CD4-positive, alpha-beta T cell treated with Interleukin-17A for 1 hour (primary cell): ENCODE measurements around the gene ASCL2.
A peak's percentile ranks its signal among the peaks of the same experiment; 100 is the strongest.

ENCODE experiments used
- DNase-seq: peaks from one replicate; pipeline ENCODE4 v3.0.0-alpha.2; 2020

ASCL2 gene

DNA sequence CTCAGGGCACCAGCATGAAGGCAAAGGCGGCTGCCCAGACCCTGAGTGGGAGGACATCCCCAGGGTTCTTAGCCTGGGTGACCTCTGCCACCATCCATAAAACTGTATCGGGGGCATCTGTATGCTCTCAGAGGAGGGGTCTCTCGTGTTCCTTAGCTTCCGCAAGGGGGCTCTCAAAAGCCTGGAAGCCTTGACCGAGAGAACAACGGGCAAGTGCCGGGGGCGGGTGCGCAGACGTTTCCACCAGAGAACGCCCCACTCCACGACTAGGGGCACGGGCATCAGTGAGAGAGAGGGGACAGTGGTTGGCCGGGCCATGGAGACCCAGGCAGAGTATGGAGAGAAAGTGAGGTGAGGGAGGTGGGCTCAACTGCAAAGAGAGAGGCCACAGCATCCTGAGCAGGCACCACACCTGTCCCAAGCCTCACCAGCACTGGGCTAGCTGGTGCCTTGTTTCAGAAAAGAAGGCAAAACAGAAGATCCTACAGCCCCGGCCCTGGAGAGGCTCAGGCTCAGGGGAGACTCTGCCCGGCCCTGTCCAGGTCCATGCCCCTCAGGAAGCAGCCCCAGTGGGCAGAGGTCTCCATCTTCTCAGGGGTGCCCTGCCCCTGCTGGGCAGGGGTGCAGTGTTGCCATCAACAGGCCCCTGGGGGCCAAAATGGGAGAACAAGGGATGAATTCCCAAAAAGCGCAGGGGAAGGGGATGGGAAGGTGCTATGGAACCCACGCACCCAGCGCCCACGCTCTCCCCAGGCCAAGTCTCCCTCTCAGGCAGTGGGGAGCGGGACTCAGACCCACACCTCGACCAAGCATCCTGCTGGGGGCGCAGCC, 37.3 kb upstream of the ASCL2 start:
- DNase-seq: no peak

GRCh38 chr11:2306877-2307500, 36.6 kb upstream of the ASCL2 start:
- DNase-seq: no peak

- DNase-seq: no peak
These were observed 36.0 kb upstream of the ASCL2 start for GRCh38 chr11:2306452-2306823.

DNA sequence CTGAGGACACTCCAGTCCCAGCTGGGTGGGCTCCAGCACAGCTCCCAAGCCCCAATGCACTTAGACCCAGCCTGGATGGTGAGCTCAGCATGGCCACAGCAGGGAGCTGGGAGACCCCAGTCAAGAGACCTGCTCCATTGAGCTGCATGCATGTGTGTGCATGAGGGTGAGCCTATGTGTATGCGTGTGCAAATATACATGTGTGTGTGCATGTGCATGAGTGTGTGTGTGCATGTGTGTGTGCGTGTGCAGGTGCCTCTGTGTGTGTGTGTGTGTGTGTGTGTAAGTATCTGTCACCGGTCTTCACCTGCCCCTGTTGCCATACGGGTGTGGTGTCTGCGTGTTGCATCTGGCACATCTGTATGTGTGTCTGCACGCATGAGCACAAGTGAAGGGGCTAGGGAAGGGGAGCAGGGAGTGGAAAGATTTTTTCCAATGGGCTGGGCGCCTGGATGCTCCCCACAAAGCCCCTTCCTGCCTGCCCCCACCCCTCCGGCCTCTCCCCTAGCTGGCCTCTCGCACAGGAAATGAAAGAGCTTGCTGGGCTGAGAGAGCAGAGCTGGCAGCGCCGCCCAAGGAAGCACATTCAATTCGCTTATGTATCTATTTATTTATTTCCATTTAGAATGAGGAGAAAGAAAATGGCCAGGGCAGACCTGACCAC, 35.5 kb upstream of the ASCL2 start:
- peak; percentile 24 for DNase-seq

GRCh38 chr11:2305140-2305778, 34.9 kb upstream of the ASCL2 start:
- peak; percentile 80 for DNase-seq

DNA sequence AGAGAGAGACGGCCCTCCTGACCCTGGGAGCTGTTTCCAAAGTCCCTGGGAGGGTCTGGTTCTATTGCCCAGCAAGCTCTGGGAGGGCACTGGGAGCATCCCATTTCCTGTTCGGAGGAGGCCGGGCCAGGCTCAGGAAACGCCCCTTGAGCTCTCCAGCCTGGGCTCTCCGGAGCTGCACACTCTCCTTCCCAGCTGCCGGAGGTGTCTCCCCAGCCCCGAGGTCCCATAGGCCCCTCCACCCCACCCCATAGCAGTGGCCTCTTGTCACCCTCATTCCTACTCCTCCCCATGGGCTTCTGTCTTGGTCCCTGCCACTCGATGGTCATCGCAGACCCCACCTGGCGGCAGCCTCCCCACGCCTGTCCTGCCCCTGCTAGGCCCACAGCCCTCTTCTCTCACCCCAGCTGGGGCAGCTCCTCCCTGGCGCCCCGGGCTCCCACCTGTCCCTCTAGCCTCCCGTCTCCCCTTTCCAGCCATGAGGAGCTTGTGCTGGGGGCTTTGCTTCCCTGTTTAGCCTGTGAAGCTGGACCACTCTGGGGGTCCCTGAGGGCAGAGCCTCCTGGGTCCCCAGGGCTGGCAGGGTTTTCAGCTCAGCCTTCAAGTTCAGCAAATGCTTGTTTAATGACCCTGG, 34.2 kb upstream of the ASCL2 start:
- DNase-seq: no peak

GRCh38 chr11:2303627-2304505, 33.5 kb upstream of the ASCL2 start:
- no peak for DNase-seq

DNA sequence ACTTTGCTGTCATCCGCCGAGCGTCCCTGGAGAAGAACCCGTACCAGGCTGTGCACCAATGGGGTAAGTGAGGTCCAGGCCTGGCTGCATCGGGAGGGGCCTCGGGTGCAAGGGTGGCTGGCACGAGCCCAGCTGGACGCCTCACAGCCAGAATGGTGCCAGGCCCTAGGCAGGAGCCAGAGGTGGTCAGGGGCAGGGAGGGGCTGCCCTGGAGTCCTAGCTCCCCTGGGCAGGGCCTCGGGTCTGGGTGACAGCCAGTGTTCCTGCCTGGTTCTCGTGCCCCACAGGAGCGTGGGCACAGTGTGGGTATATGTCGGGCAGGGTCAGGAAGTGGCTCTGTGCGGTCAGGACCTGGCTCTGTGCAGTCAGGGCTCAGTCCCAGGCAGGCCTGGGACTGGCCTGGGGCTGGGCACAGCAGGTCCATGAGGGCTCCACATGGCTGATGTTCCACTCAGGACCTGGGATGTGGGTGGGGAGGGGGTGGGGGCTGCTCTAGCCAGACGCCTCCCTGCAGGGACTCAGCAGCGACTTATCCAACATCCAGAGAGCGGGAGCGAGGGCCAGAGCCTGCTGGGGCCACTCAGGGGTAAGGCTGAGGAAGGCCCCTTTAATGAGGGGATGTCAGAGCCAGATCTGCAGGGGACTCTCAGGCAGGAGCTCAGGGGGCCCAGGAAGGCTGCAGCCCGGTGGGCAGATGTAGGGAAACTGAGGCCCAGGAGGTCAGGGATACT, 32.7 kb upstream of the ASCL2 start:
- no peak for DNase-seq

DNA sequence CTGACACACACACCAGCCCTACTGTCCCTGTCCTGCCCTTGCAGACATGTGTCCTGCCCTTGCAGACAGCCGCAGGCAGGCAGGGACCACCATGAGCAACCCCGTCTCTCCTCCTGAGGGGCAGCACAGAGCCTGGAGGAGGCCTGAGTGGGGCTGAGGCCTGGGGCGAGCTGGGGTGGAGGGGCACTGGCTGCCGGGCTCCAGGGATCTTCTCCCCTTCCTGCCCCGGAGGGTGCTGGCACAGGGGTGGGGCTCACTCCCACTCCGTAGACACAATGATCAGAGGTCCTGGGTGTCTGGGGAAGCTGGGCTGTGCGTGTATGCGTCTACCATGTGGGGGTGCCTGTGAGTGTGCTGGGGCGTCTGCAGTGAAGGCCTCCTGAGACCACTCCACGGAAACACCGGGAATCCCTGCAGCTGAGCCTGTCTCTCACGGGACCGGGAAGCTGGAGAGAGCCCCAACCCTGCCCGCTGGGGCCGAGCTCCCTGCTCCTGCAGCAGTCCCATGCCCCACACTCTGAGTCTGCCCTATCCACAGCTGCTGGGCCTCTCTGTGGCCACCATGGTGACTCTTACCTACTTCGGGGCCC, 32.0 kb upstream of the ASCL2 start:
- peak; percentile 30 for DNase-seq

DNA sequence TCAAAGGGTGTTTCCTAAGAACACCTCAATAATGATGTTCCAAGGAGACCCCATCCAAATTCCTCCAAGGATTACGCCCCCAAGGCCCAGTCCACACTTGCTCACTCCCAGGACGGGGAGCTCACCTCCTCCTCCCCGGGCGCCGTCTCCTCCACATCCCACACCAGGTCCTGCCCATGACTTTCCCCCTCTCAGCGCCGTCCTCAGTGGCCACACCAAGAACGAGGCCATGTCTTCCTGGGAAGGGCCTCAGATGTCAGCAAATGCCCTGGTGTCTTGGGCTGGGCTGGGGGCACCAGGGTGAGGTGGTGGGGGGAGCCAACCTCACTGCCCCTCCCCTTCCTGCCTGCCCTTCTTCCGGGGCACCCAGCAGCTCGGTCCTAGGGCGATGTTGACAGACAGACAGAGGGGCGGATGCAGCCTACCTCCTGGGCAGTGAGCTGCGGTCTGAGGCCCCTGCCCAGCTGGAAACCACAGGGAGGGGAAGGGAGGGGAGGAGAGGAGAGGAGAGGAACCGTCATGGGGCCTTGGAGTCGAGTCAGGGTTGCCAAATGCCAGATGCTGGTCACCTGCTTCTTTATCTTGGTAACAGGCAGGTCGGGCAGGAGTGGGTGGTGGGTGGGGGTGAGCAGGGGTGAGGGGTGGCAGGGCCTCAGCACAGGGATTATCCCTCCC, 31.4 kb upstream of the ASCL2 start, which contains the start of the genes C11orf21 and TSPAN32:
Gene C11orf21 (minus strand): TSS at position 288 of the 675 bp plus-strand sequence. CDS start 110 bp downstream, at position 178.
Gene TSPAN32 (plus strand): TSS at position 383 of the 675 bp plus-strand sequence. CDS start 137 bp downstream, at position 520.
- peak; percentile 83 for DNase-seq

DNA sequence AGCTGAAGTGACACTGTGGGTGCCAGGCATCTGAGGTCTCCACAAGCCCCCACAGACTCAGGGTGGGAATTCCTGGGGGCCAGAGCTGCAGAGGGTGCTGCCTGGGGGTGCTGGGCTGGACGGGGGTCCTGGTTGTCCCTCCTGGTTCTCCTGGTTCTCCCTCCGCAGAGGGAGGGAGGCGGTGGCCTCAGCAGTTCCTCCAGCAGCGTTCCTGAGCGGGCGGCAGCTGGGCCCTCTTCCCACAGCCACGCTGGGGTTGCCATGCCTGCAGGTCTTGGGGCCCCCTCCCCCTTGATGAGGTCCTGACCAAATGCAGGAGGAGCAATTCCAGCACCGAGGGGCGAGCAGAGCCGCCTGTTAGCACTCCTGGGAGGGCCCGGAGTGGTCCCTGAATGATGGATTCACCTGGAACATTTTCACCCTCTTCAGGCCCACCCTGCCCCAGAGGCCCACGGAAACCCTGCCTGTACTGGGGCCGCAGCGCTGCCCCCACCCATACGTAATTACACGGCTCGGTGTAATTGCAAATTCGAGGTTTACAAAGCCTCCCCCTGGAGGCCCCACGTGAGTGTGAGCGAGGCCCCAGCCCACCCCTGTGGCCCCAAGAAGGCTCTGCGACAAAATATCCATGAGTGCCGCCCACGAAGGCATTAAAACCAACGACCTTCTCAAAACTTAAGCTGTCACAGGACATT, 30.7 kb upstream of the ASCL2 start:
- no peak for DNase-seq

DNA sequence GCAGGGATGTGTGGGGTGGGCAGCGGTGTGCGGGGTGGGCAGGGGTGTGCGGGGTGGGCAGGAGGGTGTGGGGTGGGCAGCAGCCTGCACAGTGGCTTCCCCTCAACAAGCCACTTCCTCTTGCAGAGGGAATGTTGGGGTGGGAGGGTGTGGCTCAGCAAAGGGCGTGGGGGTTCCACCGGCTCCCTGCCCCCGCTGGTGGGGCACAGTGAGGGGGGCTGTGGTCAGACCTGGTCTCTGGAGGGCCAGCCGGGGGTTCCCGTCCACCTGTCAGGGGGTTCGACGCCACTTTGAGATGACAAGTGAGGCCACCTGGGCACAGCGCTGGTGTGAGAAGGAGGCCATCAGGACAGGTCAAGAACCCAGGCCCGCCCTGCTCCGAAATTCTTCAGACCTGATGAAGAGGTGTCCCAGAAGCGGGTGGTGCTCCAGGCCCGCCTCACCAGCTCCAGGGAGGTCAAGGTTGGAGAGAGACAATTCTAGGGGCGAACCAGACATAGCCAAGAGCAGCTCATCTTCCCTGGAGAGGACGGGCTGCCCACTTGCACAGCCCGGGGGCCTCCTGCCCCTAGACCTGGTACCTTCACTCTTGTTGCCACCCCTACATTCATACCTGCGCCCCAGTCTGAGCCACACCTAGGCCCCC, 30.0 kb upstream of the ASCL2 start:
- peak; percentile 34 for DNase-seq

GRCh38 chr11:2299773-2300172, 29.4 kb upstream of the ASCL2 start:
- no peak for DNase-seq

GRCh38 chr11:2298795-2299761, 28.7 kb upstream of the ASCL2 start:
- no peak for DNase-seq

DNA sequence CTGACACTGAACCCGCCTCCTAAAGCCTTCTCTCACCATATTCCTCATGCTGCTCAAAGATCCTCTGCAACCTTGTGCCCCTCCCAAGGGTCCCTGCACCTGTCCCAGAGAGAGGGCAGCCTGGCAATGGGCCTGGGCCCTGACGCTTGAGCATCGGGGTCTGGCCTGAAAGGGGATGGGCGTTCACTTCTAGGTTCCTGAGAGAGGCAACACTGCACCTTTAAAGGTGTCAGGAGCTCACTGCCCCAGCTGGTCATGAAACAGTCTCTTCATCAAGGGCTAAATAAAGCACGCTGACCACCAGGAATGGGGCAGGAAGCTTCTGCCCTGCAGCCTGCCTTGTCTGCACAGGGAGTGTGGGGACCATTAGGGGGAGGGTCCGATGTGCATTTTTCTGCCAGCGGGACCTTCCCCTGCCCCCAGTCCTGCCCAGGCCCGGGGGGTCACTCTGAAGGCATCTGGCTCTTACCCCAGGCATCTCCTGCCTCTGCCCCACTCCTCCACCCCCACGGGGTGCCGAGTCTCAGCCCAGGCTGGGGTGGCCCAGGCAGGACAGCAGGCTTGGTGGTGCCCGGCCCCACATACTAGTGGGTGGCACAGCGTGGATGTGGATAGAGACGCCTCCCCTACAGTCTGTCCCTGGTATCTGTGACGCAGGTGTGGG, 27.9 kb upstream of the ASCL2 start:
- no peak for DNase-seq

GRCh38 chr11:2297623-2298030, 27.2 kb upstream of the ASCL2 start:
- no peak for DNase-seq
